Fibroblast of pulmonary artery (primary cell): ENCODE data around the gene GYPE.
A peak's percentile ranks its signal among the peaks of the same experiment; 100 is the strongest.
"Not testable (repeated sequence)": the region's sequence is repeated elsewhere in the genome, so short reads cannot be mapped to it uniquely, and the experiment has no call there.

Experiments
- DNase-seq: peaks from one replicate; pipeline ENCODE4 v3.0.0-alpha.2; 2010; ENCODE audit warnings: low read depth
- H3K4me3 ChIP-seq: replicated peaks from 2 replicates; pipeline ENCODE4 v1.5.1; 2011; ENCODE audit warnings: low read depth, mild to moderate bottlenecking, control low read depth, low read length, moderate library complexity
- TF ChIP-seq, protein P1 (sequence below): IDR thresholded peaks from 2 replicates; pipeline ENCODE4 v1.5.1; 2011; ENCODE audit warnings: mild to moderate bottlenecking, control low read depth, low read length, inconsistent platforms; ENCODE audit errors: missing control alignments

GYPE gene

DNA sequence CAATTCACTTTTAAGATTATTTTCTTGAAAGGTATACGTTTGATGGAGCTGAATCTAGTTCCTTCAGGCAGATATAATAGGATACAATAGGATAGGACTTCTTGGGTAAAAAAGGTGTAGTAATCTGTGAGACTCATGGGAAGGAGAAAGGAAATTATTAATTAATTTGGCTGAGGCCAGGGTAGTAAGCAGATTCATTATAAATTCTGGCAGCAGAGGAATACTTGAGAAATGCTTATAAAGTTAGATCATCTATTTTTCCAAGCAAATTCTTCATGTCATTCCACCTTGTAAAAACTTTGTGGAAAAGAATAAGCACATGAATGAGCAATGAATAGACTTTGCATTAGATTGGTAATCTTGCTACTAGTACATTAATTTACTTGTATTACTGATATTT is 46.9 kb downstream of the GYPE start:
- DNase-seq, result no peak
- TF ChIP-seq, protein P1, sequence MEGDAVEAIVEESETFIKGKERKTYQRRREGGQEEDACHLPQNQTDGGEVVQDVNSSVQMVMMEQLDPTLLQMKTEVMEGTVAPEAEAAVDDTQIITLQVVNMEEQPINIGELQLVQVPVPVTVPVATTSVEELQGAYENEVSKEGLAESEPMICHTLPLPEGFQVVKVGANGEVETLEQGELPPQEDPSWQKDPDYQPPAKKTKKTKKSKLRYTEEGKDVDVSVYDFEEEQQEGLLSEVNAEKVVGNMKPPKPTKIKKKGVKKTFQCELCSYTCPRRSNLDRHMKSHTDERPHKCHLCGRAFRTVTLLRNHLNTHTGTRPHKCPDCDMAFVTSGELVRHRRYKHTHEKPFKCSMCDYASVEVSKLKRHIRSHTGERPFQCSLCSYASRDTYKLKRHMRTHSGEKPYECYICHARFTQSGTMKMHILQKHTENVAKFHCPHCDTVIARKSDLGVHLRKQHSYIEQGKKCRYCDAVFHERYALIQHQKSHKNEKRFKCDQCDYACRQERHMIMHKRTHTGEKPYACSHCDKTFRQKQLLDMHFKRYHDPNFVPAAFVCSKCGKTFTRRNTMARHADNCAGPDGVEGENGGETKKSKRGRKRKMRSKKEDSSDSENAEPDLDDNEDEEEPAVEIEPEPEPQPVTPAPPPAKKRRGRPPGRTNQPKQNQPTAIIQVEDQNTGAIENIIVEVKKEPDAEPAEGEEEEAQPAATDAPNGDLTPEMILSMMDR, result no peak
- no peak overlapping the region for H3K4me3 ChIP-seq

DNA sequence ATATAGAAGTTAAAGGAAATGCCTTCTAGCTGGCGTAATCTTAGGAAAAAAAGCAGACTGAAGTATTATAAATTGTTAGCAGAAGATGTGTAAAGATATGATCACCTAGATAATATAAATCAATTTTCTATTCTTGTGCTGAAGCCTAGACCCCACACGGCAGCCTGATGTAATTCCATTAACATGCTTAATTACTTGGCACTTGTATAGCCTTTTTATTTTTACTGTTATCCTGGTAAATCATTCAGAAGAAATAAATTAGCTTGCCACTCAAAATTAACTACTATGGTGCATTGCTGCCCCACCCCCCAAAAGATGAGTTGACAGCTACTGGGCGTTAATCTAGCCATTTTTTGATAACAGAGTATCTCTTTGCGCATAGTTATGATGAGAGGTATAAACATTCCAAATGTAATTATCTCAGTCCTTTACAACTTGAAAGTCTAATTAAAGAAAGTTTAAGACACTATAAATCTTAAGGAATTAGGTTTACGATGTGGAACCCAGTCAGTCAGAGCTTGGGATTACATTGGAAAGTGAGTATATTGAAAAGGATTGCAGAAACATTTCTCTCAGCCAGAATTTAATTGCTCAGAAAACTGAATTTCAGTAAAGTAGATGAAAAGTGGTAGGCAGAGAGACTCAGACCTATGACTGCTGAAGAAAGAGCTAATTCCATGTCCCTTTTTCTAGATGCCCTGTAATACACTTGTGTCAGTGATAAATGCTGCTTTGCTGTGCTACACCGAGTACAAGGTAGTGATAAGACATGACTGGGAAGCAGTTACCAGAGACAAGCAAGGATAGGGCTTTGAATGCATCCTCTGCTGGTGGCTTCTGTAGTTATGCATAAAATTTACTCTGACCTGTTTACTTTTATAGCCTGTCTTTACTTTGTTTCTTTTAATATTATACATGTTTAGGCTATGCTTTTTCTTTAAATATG is 47.7 kb downstream of the GYPE start:
- not testable (repeated sequence) for H3K4me3 ChIP-seq, DNase-seq

DNA sequence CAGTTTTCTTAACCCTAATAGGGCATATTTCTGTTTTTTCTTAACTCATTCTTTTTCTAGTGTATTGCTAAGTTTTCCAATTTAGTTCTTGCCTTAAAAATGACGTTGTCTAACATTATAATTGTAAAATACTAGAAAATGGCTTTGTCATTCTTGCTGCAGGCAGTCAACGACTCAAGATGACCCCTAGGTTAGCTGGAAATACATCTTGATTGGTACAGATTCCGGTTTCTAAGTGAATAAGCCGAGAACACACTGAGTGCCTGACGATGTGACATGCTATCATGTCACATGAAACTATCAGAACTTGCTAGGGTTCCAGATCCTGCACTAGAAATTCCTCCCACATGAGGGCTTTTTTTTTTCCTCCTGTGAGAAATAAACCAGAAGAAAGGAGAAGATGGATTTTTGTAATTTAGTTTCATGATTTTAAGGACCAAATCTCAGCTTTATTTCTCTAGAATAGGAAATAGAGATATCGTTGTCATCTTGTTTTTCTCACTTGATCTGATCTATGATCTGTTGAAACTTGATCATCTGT is 49.3 kb downstream of the GYPE start:
- not testable (repeated sequence) for DNase-seq, H3K4me3 ChIP-seq

DNA sequence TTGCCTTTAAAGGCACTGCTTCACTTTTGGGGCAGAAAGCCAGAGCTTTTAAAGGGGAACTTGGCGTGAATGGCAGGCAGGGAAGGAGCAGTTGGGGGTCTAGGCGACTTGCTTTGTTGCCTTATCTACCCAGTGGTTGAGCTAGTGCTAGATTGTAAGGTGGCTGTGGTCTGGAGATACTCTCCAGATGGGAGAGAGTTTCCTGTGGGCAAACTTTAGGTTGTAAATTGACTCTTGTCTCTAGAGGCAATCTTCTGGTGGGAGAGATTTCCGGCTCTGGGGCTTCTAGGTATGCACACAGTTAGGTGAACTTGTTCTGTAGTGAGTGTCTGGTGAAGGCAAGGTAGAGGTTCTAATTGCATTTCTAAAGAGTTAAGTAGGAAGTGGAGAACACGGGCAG is 50.7 kb downstream of the GYPE start:
- not testable (repeated sequence) for H3K4me3 ChIP-seq, DNase-seq

DNA sequence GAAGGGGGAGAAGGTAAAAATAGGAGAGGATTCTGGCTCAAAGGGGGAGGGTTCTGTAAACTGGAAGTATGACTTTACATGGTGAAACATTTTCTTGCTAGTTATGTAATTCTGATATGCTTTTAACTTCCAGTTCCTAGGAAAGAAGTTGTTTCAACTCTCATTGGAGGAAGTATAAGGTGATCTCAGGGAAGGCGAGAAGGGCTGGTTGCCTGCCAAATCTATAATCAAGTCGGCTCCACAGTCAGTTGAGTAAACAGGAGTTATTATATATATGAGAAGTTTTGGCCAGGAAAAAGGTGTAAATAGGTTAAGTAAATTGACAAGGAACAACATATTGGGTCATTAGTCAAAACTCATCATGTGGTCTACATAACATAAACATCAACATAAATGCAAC is 56.1 kb downstream of the GYPE start:
- not testable (repeated sequence) for DNase-seq

DNA sequence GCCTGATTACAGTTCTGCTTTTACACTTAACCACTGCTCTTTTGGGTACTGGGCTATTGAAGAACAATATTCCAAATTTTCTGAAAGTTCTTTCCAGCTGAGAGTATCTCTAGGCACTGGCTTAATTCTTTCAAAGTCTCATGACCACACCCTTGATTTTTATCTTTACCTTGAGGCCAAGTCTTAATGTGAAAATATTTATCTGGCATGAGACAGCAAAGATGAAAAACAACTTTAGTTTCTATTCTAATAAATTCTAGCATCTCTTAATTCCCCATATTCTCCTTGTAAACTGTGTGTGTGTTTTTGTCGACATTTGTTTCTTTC is 61.9 kb downstream of the GYPE start:
- DNase-seq, H3K4me3 ChIP-seq: not testable (repeated sequence)

More for the DNA sequence above, 56.1 kb downstream of the GYPE start:
- H3K4me3 ChIP-seq, result not testable (repeated sequence)

DNA sequence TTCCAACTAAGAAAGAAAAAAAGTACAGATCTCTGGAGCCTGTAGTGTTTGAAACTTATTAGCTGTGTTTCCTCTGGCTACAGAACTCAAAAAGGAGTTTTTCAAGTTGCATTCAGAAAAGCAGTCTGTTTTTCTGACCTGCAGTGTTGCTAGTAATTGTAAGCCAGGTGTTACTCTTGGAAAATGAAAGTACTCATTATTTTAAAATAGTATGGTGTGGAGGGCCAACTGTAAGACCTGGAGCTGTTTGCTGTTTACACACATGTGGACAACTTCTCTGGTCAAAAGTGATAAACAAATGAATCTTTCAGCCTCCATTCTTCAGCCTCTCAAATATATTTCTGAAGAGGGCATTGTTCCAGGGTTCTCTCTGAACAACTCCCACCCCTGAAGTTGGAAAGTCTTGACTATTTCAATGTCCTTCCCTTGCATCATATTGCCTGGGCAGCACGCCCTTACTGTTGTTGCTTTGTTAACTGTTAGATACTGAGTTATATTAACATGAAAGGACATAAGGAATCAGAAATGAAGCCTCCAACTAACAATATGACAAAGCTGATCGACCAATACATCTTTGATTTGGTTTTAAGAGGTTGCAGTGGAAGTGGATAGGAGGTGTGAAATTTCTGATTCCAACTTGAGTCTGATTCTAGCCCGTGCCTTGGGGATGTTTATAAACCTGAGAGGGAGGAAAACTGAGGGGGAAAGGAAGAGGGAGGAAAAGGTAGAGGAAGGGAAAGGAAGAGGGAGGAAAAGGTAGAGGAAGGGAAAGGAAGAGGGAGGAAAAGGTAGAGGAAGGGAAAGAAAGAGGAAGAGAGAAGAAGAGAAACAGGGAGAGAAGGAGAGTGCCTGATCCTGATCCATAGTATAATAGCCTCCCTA is 62.5 kb downstream of the GYPE start:
- H3K4me3 ChIP-seq, result not testable (repeated sequence)

DNA sequence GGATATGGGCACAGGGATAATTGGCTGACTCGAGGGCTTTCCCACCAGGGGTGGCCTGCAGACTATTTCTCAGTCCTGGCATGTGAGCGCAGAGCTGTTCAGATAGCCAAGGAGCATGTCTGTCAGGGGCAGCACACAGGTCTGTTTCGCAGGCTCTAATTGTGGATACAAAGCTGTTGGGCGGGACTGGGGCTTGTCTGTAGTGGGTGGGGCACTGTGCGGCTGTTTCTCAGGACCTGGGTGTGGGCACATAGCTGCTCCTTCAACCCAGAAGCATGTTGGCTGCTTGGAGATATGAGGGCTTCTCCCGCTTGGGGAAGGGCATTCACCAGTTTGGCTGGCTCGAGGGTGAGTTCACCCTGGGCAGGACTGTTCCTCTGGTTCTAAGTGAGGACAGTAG is 65.9 kb downstream of the GYPE start:
- not testable (repeated sequence) for H3K4me3 ChIP-seq, DNase-seq

More for the DNA sequence above, 62.5 kb downstream of the GYPE start:
- DNase-seq, result peak; percentile 27

DNA sequence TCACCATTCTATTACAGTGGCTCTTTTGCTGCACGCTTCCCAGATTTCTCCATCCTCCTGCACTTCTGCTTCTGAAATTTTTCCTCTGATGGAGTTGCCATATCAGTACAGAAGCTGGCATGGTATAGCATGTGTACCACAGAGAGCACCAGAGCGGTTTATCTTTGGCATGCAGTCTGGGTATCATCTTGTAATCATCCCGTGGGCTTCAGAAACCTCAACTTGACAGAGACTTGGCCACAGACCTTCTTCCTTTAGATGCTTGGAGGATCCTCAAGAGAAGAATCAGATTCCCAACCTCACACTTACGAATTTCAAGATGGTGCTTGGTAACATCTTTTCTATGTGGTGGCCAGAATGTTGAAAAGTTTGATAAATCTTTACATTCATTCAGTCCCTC is 71.2 kb downstream of the GYPE start:
- DNase-seq, H3K4me3 ChIP-seq: not testable (repeated sequence)

DNA sequence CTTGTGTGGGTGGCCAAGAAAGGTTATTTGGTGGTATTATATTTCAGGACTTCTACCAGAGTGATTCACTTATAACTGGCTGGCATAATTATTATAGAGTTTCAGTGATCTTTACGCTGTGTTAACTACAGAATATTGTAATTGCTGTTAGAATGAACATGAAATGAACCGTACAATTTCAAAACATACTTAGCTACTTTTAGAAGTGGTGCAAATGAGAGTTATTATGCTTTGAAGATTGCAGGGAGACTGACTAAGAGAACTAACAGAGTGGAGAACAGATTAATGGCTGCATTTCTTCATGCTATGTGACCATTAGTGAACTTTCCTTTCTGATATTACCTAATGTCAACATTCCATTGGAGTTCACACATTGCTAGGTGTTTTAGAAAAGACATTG is 71.7 kb downstream of the GYPE start:
- DNase-seq, H3K4me3 ChIP-seq: not testable (repeated sequence)

DNA sequence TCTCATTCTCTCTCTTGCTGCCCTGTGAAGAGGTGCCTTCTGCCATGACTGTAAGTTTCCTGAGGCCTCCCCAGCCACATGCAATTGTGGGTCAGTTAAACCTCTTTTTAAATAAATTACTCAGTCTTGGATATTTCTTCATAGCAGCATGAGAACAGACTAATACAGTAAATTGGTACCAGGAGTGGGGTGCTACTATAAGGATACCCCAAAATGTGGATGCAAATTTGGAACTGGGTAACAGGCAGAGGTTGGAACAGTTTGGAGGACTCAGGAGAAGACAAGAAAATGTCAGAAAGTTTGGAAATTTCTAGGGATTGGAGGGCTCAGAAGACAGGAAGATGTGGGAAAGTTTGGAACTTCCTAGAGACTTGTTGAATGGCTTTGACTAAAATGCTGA is 74.8 kb downstream of the GYPE start:
- DNase-seq, result not testable (repeated sequence)

DNA sequence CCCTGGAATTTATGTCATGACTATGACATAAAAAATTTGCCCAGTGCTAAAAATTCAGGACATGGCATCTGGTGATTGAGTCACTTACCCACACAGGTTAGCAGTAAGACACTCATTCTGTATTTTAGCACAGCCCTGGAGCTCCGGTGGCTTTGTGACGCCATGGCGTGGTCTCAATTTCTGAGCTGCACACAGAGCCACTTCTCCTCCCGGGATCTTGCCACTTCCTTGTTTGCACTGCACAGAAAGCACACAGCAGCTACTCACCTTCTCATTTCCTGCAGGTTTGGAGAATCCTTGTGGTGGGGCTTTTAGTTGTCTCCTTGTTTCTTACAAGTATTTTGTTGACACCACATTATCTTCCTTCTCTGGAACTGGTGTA is 76.1 kb downstream of the GYPE start:
- not testable (repeated sequence) for DNase-seq, H3K4me3 ChIP-seq

More for the DNA sequence above, 74.8 kb downstream of the GYPE start:
- not testable (repeated sequence) for H3K4me3 ChIP-seq
